Limb (tissue), 2 donors: Measurements from ENCODE around the gene CREB5.

Experiments
- DNase-seq, 2 donors: peaks; one replicate each; pipeline ENCODE4 v3.0.0-alpha.2; 2016; ENCODE audit errors: extremely low spot score in 2 of 2

The CREB5 gene

GRCh38 chr7:28704706-28705105, 292.4 kb downstream of the CREB5 start:
- no peak for DNase-seq

GRCh38 chr7:28705350-28705749, 293.0 kb downstream of the CREB5 start:
- DNase-seq: no peak

DNA sequence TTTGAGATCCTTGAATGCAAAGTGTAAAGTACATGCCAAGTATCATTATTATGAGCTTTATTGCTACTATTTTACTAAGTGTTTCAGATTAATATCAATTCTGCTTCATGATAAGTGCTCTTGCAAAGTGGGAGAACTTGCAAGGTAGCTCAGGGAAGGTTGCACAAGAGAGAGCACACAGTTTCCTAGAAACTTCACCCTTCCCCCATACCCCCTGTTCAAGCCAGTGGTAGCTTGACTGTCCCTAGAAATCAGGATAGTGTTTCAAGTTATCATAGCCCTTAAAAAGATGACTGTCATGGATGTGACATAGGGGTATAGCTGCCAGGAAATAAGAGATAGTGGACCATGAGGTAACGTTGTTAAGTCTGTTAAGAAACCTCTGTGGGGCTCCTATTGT, 294.3 kb downstream of the CREB5 start:
- DNase-seq: no peak

DNA sequence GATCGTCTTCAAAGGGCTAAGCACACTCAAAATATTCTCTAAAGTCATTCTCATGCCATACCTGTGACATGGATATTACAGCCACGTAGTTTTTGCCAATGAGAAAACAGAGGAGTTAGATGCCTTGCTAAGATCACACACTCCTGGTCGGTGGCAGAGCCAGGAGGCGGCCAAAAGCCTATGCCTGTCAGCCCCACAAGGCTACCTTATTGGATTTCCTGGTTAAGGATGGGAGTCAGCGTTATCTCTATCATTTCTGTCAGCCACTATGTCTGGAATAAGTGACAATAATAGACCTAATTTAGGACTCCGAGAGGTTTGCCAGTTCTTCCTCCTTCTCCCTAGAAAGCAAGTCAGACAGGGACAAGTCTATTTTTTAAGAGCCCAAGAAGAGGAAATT, 295.0 kb downstream of the CREB5 start:
- DNase-seq: no peak

DNA sequence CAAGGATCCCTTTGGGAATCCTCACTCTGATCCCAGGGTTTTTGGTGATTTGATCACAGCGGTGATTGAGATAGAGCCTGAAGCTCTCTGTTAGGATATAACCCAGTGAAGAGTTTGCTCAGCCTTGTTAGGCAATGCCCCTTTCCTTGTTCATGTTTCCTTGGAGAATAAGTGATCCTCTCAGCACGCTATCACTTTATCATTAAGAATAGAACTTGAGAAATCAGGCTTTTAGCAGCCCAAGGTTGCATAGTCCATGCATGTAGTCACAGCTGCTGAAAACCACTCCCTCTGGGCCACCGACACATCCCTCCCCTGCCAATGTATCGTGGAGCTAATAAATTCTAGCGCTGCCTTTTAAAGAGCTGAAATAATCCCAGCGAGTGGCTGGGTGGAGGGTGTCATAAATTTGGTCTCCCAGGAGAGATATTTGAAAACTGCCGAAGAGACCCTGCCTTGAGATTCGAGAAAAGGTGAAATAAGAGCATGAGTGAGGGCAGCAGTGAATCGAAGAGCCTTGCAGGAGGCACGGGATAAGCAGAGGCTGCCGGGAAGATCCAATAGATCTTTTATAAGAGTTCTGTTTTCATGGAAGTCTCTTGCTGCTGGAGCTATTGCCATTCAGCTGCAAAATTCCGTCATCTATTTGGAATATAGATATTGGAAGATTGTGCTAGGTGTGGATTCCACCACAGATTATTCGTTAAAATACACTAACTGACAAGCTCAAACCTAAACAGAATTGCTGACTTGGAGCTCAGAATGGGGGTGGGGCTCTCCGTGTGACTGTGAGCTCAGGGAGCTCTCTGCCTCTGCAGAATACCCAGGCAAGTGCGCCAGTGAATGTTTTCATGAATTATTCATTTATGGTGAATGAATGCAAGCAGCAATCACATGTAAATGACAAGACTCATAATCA, 296.0 kb downstream of the CREB5 start:
- no peak for DNase-seq

GRCh38 chr7:28709748-28710147, 297.4 kb downstream of the CREB5 start:
- DNase-seq: no peak

DNA sequence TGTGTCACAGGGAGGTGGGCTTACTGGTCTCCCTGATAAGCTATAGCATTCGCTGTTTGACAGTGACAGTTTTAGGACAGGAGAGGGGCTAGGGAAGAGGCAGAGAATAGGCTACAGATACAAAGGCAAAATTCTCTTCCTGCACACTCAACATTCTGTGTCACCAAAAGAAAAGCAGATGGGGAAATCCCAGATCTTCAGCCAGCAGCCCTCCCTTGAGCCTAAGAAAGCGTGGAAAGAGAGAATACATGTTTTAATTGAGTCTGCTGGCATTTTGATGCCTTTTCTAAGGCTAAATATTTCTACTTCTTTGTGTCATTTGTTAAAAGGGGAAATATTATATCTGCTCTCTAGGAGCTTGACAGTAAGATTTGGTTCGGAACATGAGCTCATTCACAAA, 298.8 kb downstream of the CREB5 start:
- no peak for DNase-seq

DNA sequence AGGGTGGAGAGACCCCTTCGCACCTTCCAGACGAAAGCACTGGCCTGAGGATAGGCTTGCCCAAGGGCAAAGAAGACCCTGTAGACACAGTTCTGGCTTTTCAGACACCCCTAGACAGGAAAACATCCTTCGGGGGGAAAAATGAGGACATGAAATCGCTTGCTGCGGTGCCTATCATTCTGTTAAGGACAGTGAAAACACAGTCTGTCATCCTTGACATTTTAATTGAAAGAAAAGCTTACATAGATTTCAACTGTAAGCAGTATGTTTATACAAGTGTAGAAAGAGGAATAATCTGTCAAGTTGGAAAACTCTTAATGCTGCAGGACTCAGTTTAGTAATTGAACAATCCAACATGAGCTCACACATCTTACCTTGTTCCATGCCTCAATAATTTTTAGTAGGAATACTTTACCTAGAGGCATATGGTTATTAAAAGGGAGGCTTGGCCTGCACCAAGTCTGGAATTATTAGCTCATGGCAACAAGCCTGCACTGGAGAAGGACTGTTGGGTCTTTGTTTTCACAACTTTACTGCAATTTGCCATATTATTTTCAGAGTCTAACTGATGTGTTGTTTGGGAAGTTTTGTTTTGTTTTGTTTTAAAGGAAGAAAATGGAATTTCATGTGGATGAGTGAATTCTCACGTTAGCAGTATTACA, 302.3 kb downstream of the CREB5 start:
- DNase-seq: no peak

DNA sequence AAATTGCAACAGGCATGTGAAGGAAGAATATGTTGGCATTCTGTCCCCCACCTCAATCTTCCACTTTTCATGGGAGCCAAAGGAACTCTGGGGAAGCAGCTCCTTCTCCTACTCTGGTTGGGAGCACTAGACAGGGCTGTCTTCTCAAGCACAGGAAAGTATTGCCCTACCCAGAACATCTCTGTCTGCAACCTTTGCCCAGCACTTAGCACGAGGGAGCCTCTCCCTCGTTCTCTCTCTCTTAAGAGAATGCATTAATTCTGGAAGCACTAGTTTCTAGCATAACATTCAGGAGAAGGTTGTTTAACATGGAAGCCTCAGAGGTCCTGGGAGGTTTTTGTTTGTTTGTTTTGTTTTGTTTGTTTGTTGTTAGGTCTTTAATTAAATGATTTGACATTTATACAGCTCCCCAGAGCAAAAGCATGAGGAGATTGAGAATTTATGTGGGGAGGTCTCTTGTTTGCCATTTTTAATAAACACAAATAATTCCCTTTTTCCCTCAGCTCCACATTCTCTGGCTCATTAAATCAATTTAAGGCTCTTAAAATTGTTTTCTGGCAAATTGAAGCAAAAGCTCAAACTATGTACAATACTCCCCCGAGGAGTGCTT, 305.2 kb downstream of the CREB5 start:
- DNase-seq: no peak

GRCh38 chr7:28718055-28718481, 305.8 kb downstream of the CREB5 start:
- DNase-seq: no peak

- DNase-seq: no peak
Observed at GRCh38 chr7:28718545-28718944, 306.2 kb downstream of the CREB5 start.

DNA sequence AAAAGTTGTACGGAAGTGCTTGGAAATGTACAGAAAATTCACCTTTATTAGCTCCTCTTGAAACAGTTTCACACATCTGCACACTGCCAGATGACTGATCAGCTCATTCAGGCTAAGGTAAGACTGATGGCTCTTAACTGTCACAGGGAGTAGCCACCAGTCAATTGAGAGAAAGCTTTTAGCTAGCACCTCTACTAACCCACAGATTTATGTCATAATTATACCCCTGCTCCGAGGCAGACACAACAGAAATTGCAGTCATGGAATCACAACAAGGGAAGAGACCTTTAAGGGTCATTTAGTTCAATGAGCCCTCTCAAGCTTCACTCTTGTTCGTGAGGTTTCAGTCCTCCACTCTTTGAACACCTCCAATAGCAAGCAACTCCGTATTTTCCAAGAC, 310.4 kb downstream of the CREB5 start:
- DNase-seq: no peak

DNA sequence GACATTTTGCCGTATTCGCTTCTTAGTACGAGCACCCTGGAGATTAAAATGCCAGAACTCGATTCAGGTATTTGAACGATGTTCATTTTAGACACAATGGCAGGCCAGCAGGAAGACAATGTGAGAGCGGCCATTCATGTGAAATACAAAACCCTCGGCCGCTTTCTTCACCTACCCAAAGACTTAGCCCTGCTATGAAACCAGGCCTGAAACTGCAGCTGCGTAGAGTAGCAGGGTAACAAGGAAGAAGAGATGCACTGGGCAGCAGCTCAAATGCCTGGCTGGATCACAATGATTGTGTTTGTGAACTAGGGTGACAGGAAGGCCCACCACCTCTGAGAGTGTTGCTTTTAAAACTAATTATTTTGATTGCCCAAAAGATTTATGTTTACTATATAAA, 311.0 kb downstream of the CREB5 start:
- DNase-seq: no peak

DNA sequence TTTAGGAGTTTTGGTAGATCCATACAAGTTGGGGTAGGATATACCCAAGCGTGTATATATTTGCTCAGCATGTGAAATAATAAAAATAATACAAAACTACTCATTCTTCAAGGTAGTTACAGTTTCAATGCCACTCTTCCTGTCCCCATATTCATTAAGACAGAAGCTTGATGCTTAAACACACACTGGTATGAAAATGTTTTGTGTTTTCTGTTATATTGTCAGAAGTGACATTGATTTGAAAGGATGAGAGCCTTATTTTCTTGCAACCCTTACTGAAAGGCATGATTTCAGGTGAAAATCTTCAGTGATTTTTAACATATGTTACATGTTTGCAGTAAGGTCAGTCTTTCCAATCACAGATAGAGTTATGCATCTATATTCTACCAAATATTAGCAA, 312.2 kb downstream of the CREB5 start:
- no peak for DNase-seq

DNA sequence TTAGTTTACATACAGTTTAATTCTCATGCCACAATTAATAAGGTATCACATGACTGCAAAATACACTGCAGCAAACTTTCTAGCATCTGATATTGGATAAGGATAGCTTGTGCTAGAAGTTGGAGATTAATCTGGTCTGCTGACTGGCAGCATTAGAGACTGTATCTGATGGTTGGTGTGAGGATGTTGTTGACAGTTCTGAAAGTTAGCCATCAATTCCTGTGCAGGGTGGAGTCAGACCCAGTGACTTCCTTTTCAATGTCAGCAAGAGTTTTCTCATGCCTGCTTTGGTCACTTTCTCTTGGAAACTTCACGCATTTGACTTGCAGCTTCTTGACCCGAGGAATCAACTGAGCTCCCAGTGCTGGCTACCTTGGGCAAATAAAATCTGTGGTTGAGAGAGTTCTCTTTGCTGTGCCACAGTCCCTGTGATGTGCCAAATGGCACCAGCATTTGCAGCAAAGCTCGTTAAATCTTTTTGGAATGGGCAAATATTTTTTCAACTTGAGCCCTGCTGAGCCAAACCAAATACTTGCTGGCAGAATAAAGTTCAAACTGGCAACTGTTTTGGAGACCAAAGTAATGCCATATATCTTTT, 312.8 kb downstream of the CREB5 start:
- no peak for DNase-seq

DNA sequence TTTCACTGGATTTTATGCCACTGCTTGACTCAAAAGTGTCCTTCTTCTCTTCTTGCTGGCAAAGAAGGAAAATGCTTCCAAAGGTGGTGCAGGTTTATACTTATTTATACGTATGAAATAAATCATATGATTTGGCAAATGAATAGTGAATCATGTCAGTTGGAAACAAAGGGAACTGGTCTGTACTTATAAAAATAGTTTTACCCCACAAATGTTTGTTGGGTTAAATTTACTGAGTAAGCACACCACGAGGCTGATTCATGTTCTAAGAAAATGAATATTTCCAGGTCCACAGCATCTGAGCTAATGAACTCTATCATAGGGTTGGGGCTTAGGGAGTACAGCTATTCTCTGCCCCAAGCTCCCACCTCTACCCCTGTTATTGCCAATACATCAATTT, 313.6 kb downstream of the CREB5 start:
- no peak for DNase-seq

GRCh38 chr7:28726555-28726954, 314.2 kb downstream of the CREB5 start:
- no peak for DNase-seq

DNA sequence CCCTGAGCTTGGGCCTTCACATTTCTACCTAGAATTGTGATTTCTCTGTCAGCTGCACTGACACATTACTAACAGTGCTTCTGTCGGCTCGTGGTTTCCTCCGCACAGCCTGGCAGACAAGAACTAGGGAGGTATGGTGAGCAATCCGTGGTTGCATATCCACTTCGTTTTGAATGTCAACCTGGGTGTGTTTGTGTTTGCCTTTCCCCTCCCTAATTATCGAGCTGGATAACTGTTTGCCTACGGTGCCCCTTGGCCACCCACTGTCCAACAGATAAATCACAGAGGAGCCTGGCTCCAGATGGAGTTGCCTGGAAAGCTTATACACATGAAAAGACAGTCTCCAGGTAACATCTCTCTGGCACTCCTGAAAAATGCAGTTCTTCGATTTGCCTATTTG, 317.0 kb downstream of the CREB5 start:
- no peak for DNase-seq

- DNase-seq: no peak
Observed at GRCh38 chr7:28729727-28730126, 317.4 kb downstream of the CREB5 start.

- no peak for DNase-seq
Observed at GRCh38 chr7:28731092-28731658, 318.9 kb downstream of the CREB5 start.

DNA sequence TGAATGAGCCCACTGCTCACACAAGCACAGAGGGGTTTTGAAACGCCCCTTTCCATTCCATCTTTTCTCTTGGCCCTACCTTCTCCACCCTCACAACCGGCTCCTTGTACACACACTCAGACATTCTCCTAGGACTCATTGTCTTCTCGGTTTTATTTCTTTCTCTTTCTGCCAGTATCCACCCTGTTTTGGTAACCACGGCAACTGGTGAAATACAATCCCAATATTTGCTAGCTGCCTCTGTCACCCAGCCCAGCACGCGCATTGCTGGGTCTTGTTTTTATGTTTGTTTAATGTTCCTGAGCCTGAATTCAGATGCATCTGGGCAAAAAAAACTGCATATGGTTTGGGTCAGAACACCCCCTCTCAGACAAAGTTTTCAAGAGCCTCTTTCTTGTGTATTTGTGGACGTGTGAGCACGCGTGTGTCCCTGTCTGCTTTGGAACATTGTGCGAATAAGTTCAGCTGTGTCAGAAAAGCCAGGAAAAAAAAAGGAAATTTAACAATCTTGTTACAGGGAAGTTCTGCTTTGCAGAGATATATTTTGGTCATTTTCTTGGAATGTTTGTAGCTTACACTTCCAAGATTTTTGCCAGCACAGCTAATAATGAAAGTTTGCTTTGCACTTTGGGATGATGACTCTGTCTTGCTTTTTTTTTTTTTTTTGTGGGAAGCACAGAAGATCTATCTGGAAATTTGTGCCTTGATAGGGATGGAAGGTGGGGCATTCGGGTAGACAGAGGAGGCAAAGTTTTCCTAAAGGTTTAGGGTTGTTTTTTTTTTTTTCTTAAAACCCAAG, 320.0 kb downstream of the CREB5 start:
- DNase-seq: peak; percentile 66 to 72
